H1 (cell line): ENCODE data around the gene TTLL5.

ENCODE experiments used
- CTCF ChIP-seq, 3 experiments: IDR thresholded peaks; 1 replicate in 2 of 3; 2 replicates in 1 of 3; pipeline versions ENCODE4 v1.5.1 to v1.6.1; 2011; ENCODE audit warnings: low read length in 3 of 3, mild to moderate bottlenecking in 3 of 3, inconsistent platforms in 2 of 3, low read depth in 1 of 3, moderate library complexity in 1 of 3; ENCODE audit not compliant: insufficient read depth in 1 of 3; ENCODE audit errors: control extremely low read depth in 1 of 3
- EP300 ChIP-seq, 2 experiments: IDR thresholded peaks; 1 replicate in 1 of 2; 2 replicates in 1 of 2; pipeline ENCODE4 v1.6.1; 2011 to 2012; ENCODE audit warnings: low read depth in 2 of 2, low read length in 2 of 2, mild to moderate bottlenecking in 2 of 2, borderline replicate concordance in 1 of 2, inconsistent platforms in 1 of 2, moderate library complexity in 1 of 2
- FOSL1 ChIP-seq: IDR thresholded peaks from 2 replicates; pipeline ENCODE4 v1.6.1; 2011; ENCODE audit warnings: mild to moderate bottlenecking, low read depth, low read length, moderate library complexity; ENCODE audit not compliant: insufficient read depth
- GABPA ChIP-seq: IDR thresholded peaks from 2 replicates; pipeline ENCODE4 v1.6.1; 2011; ENCODE audit warnings: mild to moderate bottlenecking, low read length, moderate library complexity, borderline replicate concordance; ENCODE audit not compliant: insufficient read depth
- KDM1A ChIP-seq: fragments of 200-600, 300-600 bp; sonication (generic); IDR thresholded peaks from 2 replicates; pipeline ENCODE4 v1.7.1; 2016; ENCODE audit warnings: mild to moderate bottlenecking, low read length, borderline replicate concordance
- NRF1 ChIP-seq: IDR thresholded peaks from 2 replicates; pipeline ENCODE4 v1.6.1; 2011; ENCODE audit warnings: mild to moderate bottlenecking, low read depth, low read length, improper control_type of control experiment
- RBBP5 ChIP-seq: IDR thresholded peaks from 2 replicates; pipeline ENCODE4 v1.7.1; 2012; ENCODE audit warnings: low read depth, mild to moderate bottlenecking, inconsistent platforms, low read length, moderate library complexity, borderline replicate concordance
- SP2 ChIP-seq: IDR thresholded peaks from 2 replicates; pipeline ENCODE4 v1.6.1; 2012; ENCODE audit warnings: mild to moderate bottlenecking, low read length, inconsistent platforms
- TAF1 ChIP-seq: IDR thresholded peaks from 2 replicates; pipeline ENCODE4 v1.6.1; 2011; ENCODE audit warnings: mild to moderate bottlenecking, low read depth, low read length
- TF ChIP-seq, protein P1 (sequence below): IDR thresholded peaks from 2 replicates; pipeline ENCODE4 v1.6.1; 2011; ENCODE audit warnings: low read length, improper control_type of control experiment

- TF ChIP-seq NRF1 (no peak), RBBP5 (no peak), KDM1A (no peak), CTCF (IDR thresholded peaks at IDR 0.05; ENCODE audit: control extremely low read depth in 1 of 3, insufficient read depth in 1 of 3, low read depth in 1 of 3, low read length in 3 of 3) (no peak), TAF1 (no peak), FOSL1 (no peak), EP300 (IDR thresholded peaks at IDR 0.05; ENCODE audit: borderline replicate concordance in 1 of 2, low read depth in 2 of 2, low read length in 2 of 2) (no peak), SP2 (no peak), GABPA (no peak)
- TF ChIP-seq, protein P1, sequence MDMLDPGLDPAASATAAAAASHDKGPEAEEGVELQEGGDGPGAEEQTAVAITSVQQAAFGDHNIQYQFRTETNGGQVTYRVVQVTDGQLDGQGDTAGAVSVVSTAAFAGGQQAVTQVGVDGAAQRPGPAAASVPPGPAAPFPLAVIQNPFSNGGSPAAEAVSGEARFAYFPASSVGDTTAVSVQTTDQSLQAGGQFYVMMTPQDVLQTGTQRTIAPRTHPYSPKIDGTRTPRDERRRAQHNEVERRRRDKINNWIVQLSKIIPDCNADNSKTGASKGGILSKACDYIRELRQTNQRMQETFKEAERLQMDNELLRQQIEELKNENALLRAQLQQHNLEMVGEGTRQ, result no peak
Measured at GRCh38 chr14:75732888-75733287, 71.8 kb downstream of the TTLL5 start.
